Mucosa of rectum (tissue), 2 donors: ENCODE data around the gene ZFHX3.

Experiments
- H3K27ac ChIP-seq, 2 donors: one replicate each; pipeline ENCODE4 v1.7.0; 2013; ENCODE audit warnings: inconsistent platforms in 2 of 2, low read depth in 2 of 2, low read length in 2 of 2
- H3K27me3 ChIP-seq, 2 donors: one replicate each; pipeline ENCODE4 v1.7.0; 2013; ENCODE audit warnings: low read length in 2 of 2; ENCODE audit not compliant: control insufficient read depth in 2 of 2, insufficient read depth in 2 of 2
- H3K36me3 ChIP-seq, 2 donors: one replicate each; pipeline ENCODE4 v1.7.0; 2013; ENCODE audit warnings: low read length in 2 of 2; ENCODE audit not compliant: control insufficient read depth in 2 of 2, insufficient read depth in 2 of 2
- H3K4me1 ChIP-seq, 2 donors: one replicate each; pipeline ENCODE4 v1.7.0; 2013; ENCODE audit warnings: low read length in 2 of 2, mild to moderate bottlenecking in 1 of 2; ENCODE audit not compliant: control insufficient read depth in 2 of 2, insufficient read depth in 2 of 2
- H3K4me3 ChIP-seq, 2 donors: one replicate each; pipeline ENCODE4 v1.7.0; 2013; ENCODE audit warnings: low read length in 2 of 2
- H3K9ac ChIP-seq, 2 donors: one replicate each; pipeline ENCODE4 v1.7.0; 2013; ENCODE audit warnings: low read length in 2 of 2, low read depth in 1 of 2, mild to moderate bottlenecking in 1 of 2
- H3K9me3 ChIP-seq, 2 donors: one replicate each; pipeline ENCODE4 v1.7.0; 2013; ENCODE audit warnings: low read length in 2 of 2; ENCODE audit not compliant: control insufficient read depth in 2 of 2
- donor health status: healthy.
- donor health status: Normal muscosa, but diverticular disease.

The ZFHX3 gene

GRCh38 chr16:72807245-72807644 lies 240.7 kb downstream of the ZFHX3 start:
- Histone ChIP-seq H3K9me3 (no peaks in the 10 kb centered on the region), H3K9ac (no peak overlapping the region), H3K4me1 (no peaks in the 10 kb centered on the region), H3K27me3 (no peaks in the 10 kb centered on the region), H3K27ac (no peak overlapping the region), H3K36me3 (peaks cover 3 to 8% of the 10 kb centered on the region in 2 donors), H3K4me3 (no peak overlapping the region)

GRCh38 chr16:72805486-72805885 lies 242.4 kb downstream of the ZFHX3 start:
- Histone ChIP-seq H3K9me3 (no peaks in the 10 kb centered on the region), H3K4me1 (no peaks in the 10 kb centered on the region), H3K27me3 (no peaks in the 10 kb centered on the region), H3K9ac (no peak overlapping the region), H3K36me3 (peaks cover 0 to 3% of the 10 kb centered on the region in 2 donors), H3K27ac (no peak overlapping the region), H3K4me3 (no peak overlapping the region)

- H3K27me3 ChIP-seq = no peaks in the 10 kb centered on the region
- no peak overlapping the region for H3K27ac ChIP-seq
- H3K4me1 ChIP-seq = no peaks in the 10 kb centered on the region
- no peak overlapping the region for H3K4me3 ChIP-seq
- H3K9me3 ChIP-seq = no peaks in the 10 kb centered on the region
- H3K36me3 ChIP-seq = peaks cover 27 to 29% of the 10 kb centered on the region in 2 donors
- H3K9ac ChIP-seq = no peak overlapping the region
Measured at GRCh38 chr16:72800524-72801161, 247.3 kb downstream of the ZFHX3 start.

- no peak overlapping the region for H3K4me3 ChIP-seq
- H3K36me3 ChIP-seq = peaks cover 38 to 40% of the 10 kb centered on the region in 2 donors
- H3K9ac ChIP-seq = no peak overlapping the region
- no peaks in the 10 kb centered on the region for H3K4me1 ChIP-seq
- no peaks in the 10 kb centered on the region for H3K9me3 ChIP-seq
- H3K27me3 ChIP-seq = no peaks in the 10 kb centered on the region
- H3K27ac ChIP-seq = no peak overlapping the region
Measured at GRCh38 chr16:72798264-72798663, 249.7 kb downstream of the ZFHX3 start.

- H3K36me3 ChIP-seq = peaks cover 41 to 44% of the 10 kb centered on the region in 2 donors
- no peaks in the 10 kb centered on the region for H3K9me3 ChIP-seq
- no peaks in the 10 kb centered on the region for H3K4me1 ChIP-seq
- H3K27ac ChIP-seq = no peak overlapping the region
- H3K4me3 ChIP-seq = no peak overlapping the region
- H3K27me3 ChIP-seq = no peaks in the 10 kb centered on the region
- H3K9ac ChIP-seq = no peak overlapping the region
Measured at GRCh38 chr16:72797621-72798020, 250.3 kb downstream of the ZFHX3 start.

- Histone ChIP-seq H3K9ac (no peak overlapping the region), H3K9me3 (no peaks in the 10 kb centered on the region), H3K27ac (no peak overlapping the region), H3K27me3 (no peaks in the 10 kb centered on the region), H3K36me3 (peaks cover 40 to 44% of the 10 kb centered on the region in 2 donors), H3K4me3 (no peak overlapping the region), H3K4me1 (no peaks in the 10 kb centered on the region)
Measured at GRCh38 chr16:72796222-72796621, 251.7 kb downstream of the ZFHX3 start.

- H3K4me3 ChIP-seq = no peak overlapping the region
- H3K27me3 ChIP-seq = no peaks in the 10 kb centered on the region
- H3K4me1 ChIP-seq = no peaks in the 10 kb centered on the region
- no peak overlapping the region for H3K9ac ChIP-seq
- no peak overlapping the region for H3K27ac ChIP-seq
- H3K36me3 ChIP-seq = peaks cover 40 to 44% of the 10 kb centered on the region in 2 donors
- H3K9me3 ChIP-seq = no peaks in the 10 kb centered on the region
Measured at GRCh38 chr16:72794986-72795385, 252.9 kb downstream of the ZFHX3 start.

- H3K36me3 ChIP-seq = peaks cover 36 to 41% of the 10 kb centered on the region in 2 donors
Measured at GRCh38 chr16:72794319-72794718, 253.6 kb downstream of the ZFHX3 start.

GRCh38 chr16:72793716-72794115 lies 254.2 kb downstream of the ZFHX3 start:
- no peak overlapping the region for H3K4me3 ChIP-seq
- no peaks in the 10 kb centered on the region for H3K27me3 ChIP-seq
- peaks cover 35% of the 10 kb centered on the region in 2 donors for H3K36me3 ChIP-seq
- no peaks in the 10 kb centered on the region for H3K9me3 ChIP-seq
- no peaks in the 10 kb centered on the region for H3K4me1 ChIP-seq
- H3K9ac ChIP-seq = no peak overlapping the region
- no peak overlapping the region for H3K27ac ChIP-seq

More at GRCh38 chr16:72794319-72794718, 253.6 kb downstream of the ZFHX3 start:
- no peak overlapping the region for H3K27ac ChIP-seq
- H3K4me3 ChIP-seq = no peak overlapping the region
- no peaks in the 10 kb centered on the region for H3K9me3 ChIP-seq
- H3K27me3 ChIP-seq = no peaks in the 10 kb centered on the region
- no peak overlapping the region for H3K9ac ChIP-seq
- H3K4me1 ChIP-seq = no peaks in the 10 kb centered on the region

- Histone ChIP-seq H3K9ac (no peak overlapping the region), H3K4me1 (no peaks in the 10 kb centered on the region), H3K27ac (no peak overlapping the region), H3K36me3 (peaks cover 30% of the 10 kb centered on the region in 2 donors), H3K4me3 (no peak overlapping the region), H3K9me3 (no peaks in the 10 kb centered on the region), H3K27me3 (no peaks in the 10 kb centered on the region)
Measured at GRCh38 chr16:72793017-72793416, 254.9 kb downstream of the ZFHX3 start.
